Body of pancreas (tissue), 4 donors: ENCODE data around the gene PGPEP1.

Experiments
- POLR2A ChIP-seq, 3 donors: fragments of 450-650 bp; IDR thresholded peaks; one replicate each; pipeline ENCODE4 v1.6.1; 2016; ENCODE audit warnings: antibody characterized with exemption in 3 of 3, mild to moderate bottlenecking in 2 of 3
- TF ChIP-seq, protein P1 (sequence below), 7 experiments: fragments of 450-650 bp in 4 of 7; fragments of 200-600 bp in 3 of 7; sonication (generic) in 3 of 7; IDR thresholded peaks; one replicate each; pipeline ENCODE4 v1.5.1; 2016 to 2019; ENCODE audit warnings: antibody characterized with exemption in 7 of 7

- TF ChIP-seq, protein P1, sequence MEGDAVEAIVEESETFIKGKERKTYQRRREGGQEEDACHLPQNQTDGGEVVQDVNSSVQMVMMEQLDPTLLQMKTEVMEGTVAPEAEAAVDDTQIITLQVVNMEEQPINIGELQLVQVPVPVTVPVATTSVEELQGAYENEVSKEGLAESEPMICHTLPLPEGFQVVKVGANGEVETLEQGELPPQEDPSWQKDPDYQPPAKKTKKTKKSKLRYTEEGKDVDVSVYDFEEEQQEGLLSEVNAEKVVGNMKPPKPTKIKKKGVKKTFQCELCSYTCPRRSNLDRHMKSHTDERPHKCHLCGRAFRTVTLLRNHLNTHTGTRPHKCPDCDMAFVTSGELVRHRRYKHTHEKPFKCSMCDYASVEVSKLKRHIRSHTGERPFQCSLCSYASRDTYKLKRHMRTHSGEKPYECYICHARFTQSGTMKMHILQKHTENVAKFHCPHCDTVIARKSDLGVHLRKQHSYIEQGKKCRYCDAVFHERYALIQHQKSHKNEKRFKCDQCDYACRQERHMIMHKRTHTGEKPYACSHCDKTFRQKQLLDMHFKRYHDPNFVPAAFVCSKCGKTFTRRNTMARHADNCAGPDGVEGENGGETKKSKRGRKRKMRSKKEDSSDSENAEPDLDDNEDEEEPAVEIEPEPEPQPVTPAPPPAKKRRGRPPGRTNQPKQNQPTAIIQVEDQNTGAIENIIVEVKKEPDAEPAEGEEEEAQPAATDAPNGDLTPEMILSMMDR (IDR thresholded peaks at IDR 0.05) = peak; percentile 77 to 94 (median 88)
- no peak for TF ChIP-seq POLR2A (IDR thresholded peaks at IDR 0.05)
These were observed 9.2 kb downstream of the PGPEP1 start for GRCh38 chr19:18349524-18350128.
